H1 (cell line): ENCODE data around the gene MPRIP. TPM values are rescaled to one million over a fixed set of nuclear protein-coding genes. Genes with fewer than 3 reads are reported as not detected.

Experiments
- CTCF ChIA-PET: fragments of 300-600 bp; sonication (Branson Sonifier 250); formaldehyde crosslinking; loops from one replicate; lab custom pipeline; 2021; ENCODE audit not compliant: partially characterized antibody; lab: Charles Lee
- POLR2A ChIA-PET: fragments of 300-600 bp; sonication (Branson Sonifier 250); formaldehyde crosslinking; loops from one replicate; lab custom pipeline; 2021; ENCODE audit warnings: inconsistent platforms; ENCODE audit not compliant: partially characterized antibody; lab: Charles Lee
- DNase-seq, 2 experiments: peaks; one replicate each; pipeline versions ENCODE4 v3.0.0 to v3.0.0-alpha.2; 2010 to 2022; ENCODE audit warnings: low spot score in 2 of 2, low read depth in 1 of 2, mixed read lengths in 1 of 2
- FAIRE-seq: peaks from 2 replicates; lab custom pipeline; 2011; peaks lifted over from hg19 to GRCh38; lab: Jason Lieb, UNC
- H2AFZ ChIP-seq: 2 replicates; pipeline ENCODE4 v1.8.1; 2012; ENCODE audit warnings: low read length, inconsistent platforms
- H2AK5ac ChIP-seq: 2 replicates; pipeline ENCODE4 v1.6.1; 2013; ENCODE audit warnings: low read depth, low read length
- H2BK120ac ChIP-seq: replicated peaks from 2 replicates; pipeline ENCODE3; 2013; ENCODE audit warnings: low read depth, low read length, inconsistent platforms
- H2BK12ac ChIP-seq: 2 replicates; pipeline ENCODE4 v1.6.1; 2013; ENCODE audit warnings: low read depth, low read length
- H2BK15ac ChIP-seq: 2 replicates; pipeline ENCODE4 v1.6.1; 2013; ENCODE audit warnings: low read length
- H2BK20ac ChIP-seq: 2 replicates; pipeline ENCODE4 v1.6.1; 2013; ENCODE audit warnings: low read length
- H2BK5ac ChIP-seq: 2 replicates; pipeline ENCODE4 v1.6.1; 2013; ENCODE audit warnings: low read depth, low read length
- H3K14ac ChIP-seq: 2 replicates; pipeline ENCODE4 v1.6.1; 2013; ENCODE audit warnings: inconsistent platforms; ENCODE audit not compliant: insufficient read length
- H3K18ac ChIP-seq: 2 replicates; pipeline ENCODE4 v1.6.1; 2013; ENCODE audit warnings: low read length; ENCODE audit errors: extremely low read depth
- H3K23ac ChIP-seq: 2 replicates; pipeline ENCODE4 v1.6.1; 2013; ENCODE audit warnings: inconsistent platforms; ENCODE audit not compliant: insufficient read length
- H3K23me2 ChIP-seq: 2 replicates; pipeline ENCODE4 v1.6.1; 2013; ENCODE audit warnings: low read depth, low read length
- H3K27ac ChIP-seq: 2 replicates; pipeline ENCODE4 v1.6.1; 2011; ENCODE audit warnings: low read depth, low read length, inconsistent platforms
- H3K27me3 ChIP-seq, 4 experiments: replicated peaks in 1 of 4; 1 replicate in 1 of 4; 2 replicates in 3 of 4; pipeline versions ENCODE4 v1.6.1 to v1.8.1; 2011 to 2013; ENCODE audit warnings: low read length in 3 of 4, mild to moderate bottlenecking in 3 of 4, inconsistent platforms in 2 of 4, mixed read lengths in 2 of 4, moderate library complexity in 1 of 4; ENCODE audit not compliant: control insufficient read depth in 3 of 4, insufficient read depth in 3 of 4; ENCODE audit errors: extremely low read depth in 1 of 4
- H3K36me3 ChIP-seq, 4 experiments: 2 replicates each; pipeline versions ENCODE4 v1.6.1 to v1.8.1; 2011 to 2013; ENCODE audit warnings: mild to moderate bottlenecking in 4 of 4, low read length in 3 of 4, moderate library complexity in 2 of 4, control low read depth in 1 of 4, inconsistent platforms in 1 of 4; ENCODE audit not compliant: insufficient read depth in 4 of 4, control insufficient read depth in 2 of 4
- H3K4ac ChIP-seq: replicated peaks from 2 replicates; pipeline ENCODE3; 2013; ENCODE audit warnings: low read length, low read depth, mixed read lengths, inconsistent platforms; ENCODE audit not compliant: insufficient read length
- H3K4me1 ChIP-seq, 4 experiments: replicated peaks in 1 of 4; 1 replicate in 1 of 4; 2 replicates in 3 of 4; pipeline versions ENCODE4 v1.6.1 to v1.8.1; 2011 to 2013; ENCODE audit warnings: low read length in 3 of 4, inconsistent platforms in 2 of 4, mixed read lengths in 1 of 4; ENCODE audit not compliant: insufficient read depth in 4 of 4, control insufficient read depth in 3 of 4
- H3K4me2 ChIP-seq, 2 experiments: 2 replicates each; pipeline versions ENCODE4 v1.6.1 to v1.8.1; 2011 to 2013; ENCODE audit warnings: low read depth in 2 of 2, low read length in 2 of 2, control low read depth in 1 of 2, inconsistent platforms in 1 of 2, mild to moderate bottlenecking in 1 of 2; ENCODE audit not compliant: insufficient read depth in 1 of 2
- H3K4me3 ChIP-seq, 4 experiments: fragments of 200-600, 300-600 bp in 1 of 4; sonication (generic), shearing (Covaris generic), sonication (Bioruptor Twin) in 1 of 4; 2 replicates each; pipeline versions ENCODE4 v1.5.1 to v1.8.1; 2011 to 2016; ENCODE audit warnings: low read length in 4 of 4, low read depth in 3 of 4, control low read depth in 2 of 4, inconsistent platforms in 2 of 4, mild to moderate bottlenecking in 2 of 4, mixed read lengths in 1 of 4, moderate library complexity in 1 of 4; ENCODE audit not compliant: insufficient read depth in 2 of 4; ENCODE audit errors: extremely low read depth in 1 of 4
- H3K56ac ChIP-seq: replicated peaks from 2 replicates; pipeline ENCODE3; 2013; ENCODE audit warnings: low read depth, mild to moderate bottlenecking, mixed read lengths, low read length, inconsistent platforms; ENCODE audit not compliant: insufficient read length
- H3K79me1 ChIP-seq: 2 replicates; pipeline ENCODE4 v1.6.1; 2013; ENCODE audit warnings: low read depth, low read length, control low read depth
- H3K79me2 ChIP-seq, 2 experiments: 2 replicates each; pipeline versions ENCODE4 v1.6.1 to v1.8.1; 2012 to 2013; ENCODE audit warnings: low read length in 2 of 2, mild to moderate bottlenecking in 2 of 2, inconsistent platforms in 1 of 2; ENCODE audit not compliant: insufficient read depth in 2 of 2, control insufficient read depth in 1 of 2
- H3K9ac ChIP-seq, 4 experiments: replicated peaks in 1 of 4; 1 replicate in 1 of 4; 2 replicates in 3 of 4; pipeline versions ENCODE4 v1.6.1 to v1.8.1; 2011 to 2013; ENCODE audit warnings: low read depth in 3 of 4, low read length in 3 of 4, control low read depth in 2 of 4, mild to moderate bottlenecking in 2 of 4, moderate library complexity in 2 of 4, inconsistent platforms in 1 of 4; ENCODE audit errors: extremely low read depth in 1 of 4
- H3K9me3 ChIP-seq, 2 experiments: 2 replicates each; pipeline versions ENCODE4 v1.6.1 to v1.8.1; 2012 to 2013; ENCODE audit warnings: mild to moderate bottlenecking in 2 of 2, moderate library complexity in 2 of 2, control low read depth in 1 of 2, inconsistent platforms in 1 of 2, low read depth in 1 of 2, low read length in 1 of 2, mixed read lengths in 1 of 2; ENCODE audit not compliant: insufficient read depth in 2 of 2
- H4K20me1 ChIP-seq, 2 experiments: replicated peaks in 1 of 2; 2 replicates each; pipeline versions ENCODE3 to v1.8.1; 2011 to 2013; ENCODE audit warnings: inconsistent platforms in 2 of 2, low read length in 2 of 2, mild to moderate bottlenecking in 1 of 2; ENCODE audit not compliant: insufficient read depth in 2 of 2, control insufficient read depth in 1 of 2
- H4K5ac ChIP-seq: 2 replicates; pipeline ENCODE4 v1.6.1; 2013; ENCODE audit warnings: low read length, low read depth, mixed read lengths, inconsistent platforms; ENCODE audit not compliant: insufficient read length
- H4K8ac ChIP-seq: 2 replicates; pipeline ENCODE4 v1.8.0; 2013; ENCODE audit warnings: mild to moderate bottlenecking, moderate library complexity, low read length, inconsistent platforms; ENCODE audit not compliant: insufficient read depth; ENCODE audit errors: extremely low read depth
- H4K91ac ChIP-seq: replicated peaks from 2 replicates; pipeline ENCODE3; 2013; ENCODE audit warnings: low read length, mixed read lengths, inconsistent platforms; ENCODE audit not compliant: insufficient read length
- ASH2L ChIP-seq: fragments of 200-600, 300-600 bp; sonication (generic); IDR thresholded peaks from one replicate; pipeline ENCODE4 v1.7.1; 2017; ENCODE audit warnings: low read length
- BCL11A ChIP-seq, 2 experiments: IDR thresholded peaks; one replicate each; pipeline ENCODE4 v1.6.1; 2011; ENCODE audit warnings: low read depth in 2 of 2, low read length in 2 of 2, mild to moderate bottlenecking in 2 of 2
- BRCA1 ChIP-seq: IDR thresholded peaks from 2 replicates; pipeline ENCODE4 v1.6.1; 2012; ENCODE audit warnings: low read depth, low read length, improper control_type of control experiment
- CBX8 ChIP-seq: fragments of 300-800, 300-1000 bp; sonication (generic); IDR thresholded peaks from 2 replicates; pipeline ENCODE4 v1.7.1; 2016; ENCODE audit warnings: low read depth, low read length, borderline replicate concordance
- GABPA ChIP-seq: IDR thresholded peaks from 2 replicates; pipeline ENCODE4 v1.6.1; 2011; ENCODE audit warnings: mild to moderate bottlenecking, low read length, moderate library complexity, borderline replicate concordance; ENCODE audit not compliant: insufficient read depth
- JUN ChIP-seq: IDR thresholded peaks from 2 replicates; pipeline ENCODE4 v1.6.1; 2011; ENCODE audit warnings: low read depth, mild to moderate bottlenecking, improper control_type of control experiment, low read length
- KDM5A ChIP-seq: fragments of 200-600 bp; IDR thresholded peaks from 2 replicates; pipeline ENCODE4 v1.7.1; 2012; ENCODE audit warnings: mild to moderate bottlenecking, low read length, inconsistent platforms, mixed read lengths
- PHF8 ChIP-seq: fragments of 200-600 bp; sonication (generic); conservative IDR thresholded peaks from 2 replicates; pipeline ENCODE4 v1.7.1; 2012; ENCODE audit warnings: low read depth, mild to moderate bottlenecking, inconsistent platforms, low read length, moderate library complexity
- ZNF274 ChIP-seq: IDR thresholded peaks from 2 replicates; pipeline ENCODE4 v1.7.0; 2012; ENCODE audit warnings: low read length, borderline replicate concordance; ENCODE audit errors: extremely low read depth
- WGBS, 2 experiments: shearing (Covaris generic) in 1 of 2; methylation state at CpG; one replicate each; pipeline versions ENCODE4 v1.1.6 to v1.1.7; 2013 to 2015; ENCODE audit warnings: low lambda C conversion rate in 2 of 2, mixed read lengths in 2 of 2, inconsistent platforms in 1 of 2, low coverage in 1 of 2, missing lambda C conversion rate in 1 of 2; ENCODE audit not compliant: insufficient replicate concordance in 2 of 2, insufficient coverage in 1 of 2, insufficient read length in 1 of 2; ENCODE audit errors: extremely low coverage in 1 of 2, missing lambda C conversion rate in 1 of 2; 5-methylcytosine and 5-hydroxymethylcytosine counted together
- polyA plus RNA-seq, 7 experiments: library from polyadenylated mRNA; depleted of rRNA in 3 of 7; stranded (reverse) in 5 of 7; unstranded in 2 of 7; fragments of >200 nt in 5 of 7; fragments of 200-250 nt in 2 of 7; gene quantifications; 1 replicate in 5 of 7; 2 replicates in 1 of 7; 4 replicates in 1 of 7; pipeline versions ENCODE4 v1.2.1 to v1.2.3, GENCODE V29; 2011 to 2013; ENCODE audit warnings: missing spikeins in 2 of 7, mixed read lengths in 2 of 7
- total RNA-seq: library from RNA; stranded (reverse); fragmentation: NEBNext Ultra II Directional; extraction: Animal tissue kit (Norgen Biotek cat#: 25700); gene quantifications from 2 replicates; pipeline ENCODE4 v1.2.1, GENCODE V29; 2021

Gene MPRIP
- total and polyA plus RNA-seq, 2 of the 8 experiments (the other 6 are each of a cell fraction or from before 2014, with no cell fraction given), result 48.6 to 146 TPM

DNA sequence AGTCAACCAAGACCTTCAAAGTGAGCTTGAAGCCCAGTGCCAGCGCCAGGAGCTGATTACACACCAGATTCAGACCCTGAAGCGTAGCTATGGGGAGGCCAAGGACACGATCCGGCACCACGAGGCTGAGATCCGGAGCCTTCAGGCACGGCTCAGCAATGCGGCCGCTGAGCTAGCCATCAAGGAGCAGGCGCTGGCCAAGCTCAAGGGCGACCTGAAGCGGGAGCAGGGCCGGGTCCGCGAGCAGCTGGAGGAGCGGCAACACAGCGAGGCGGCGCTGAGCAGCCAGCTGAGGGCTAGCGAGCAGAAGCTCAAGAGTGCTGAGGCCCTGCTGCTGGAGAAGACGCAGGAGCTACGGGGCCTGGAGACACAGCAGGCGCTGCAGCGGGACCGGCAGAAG lies 121.9 kb downstream of the MPRIP start:
- Histone ChIP-seq H3K4me2 (no peak overlapping the region), H3K4me1 (no peaks in the 10 kb centered on the region), H2BK12ac (no peak overlapping the region), H4K5ac (no peak overlapping the region), H3K79me1 (no peaks in the 10 kb centered on the region), H3K27ac (no peak overlapping the region), H3K36me3 (peaks cover 6 to 15% (median 9%) of the 10 kb centered on the region in 4 experiments; a peak in 6 of 8 replicates), H2BK120ac (no peak overlapping the region), H2BK20ac (no peak overlapping the region), H2BK15ac (no peak overlapping the region), H4K20me1 (peaks cover 2 to 12% of the 10 kb centered on the region in 2 experiments), H4K91ac (no peak overlapping the region), H2AFZ (no peak overlapping the region), H3K18ac (no peak overlapping the region), H3K14ac (no peak overlapping the region), H2AK5ac (no peak overlapping the region), H3K23ac (no peak overlapping the region), H2BK5ac (no peak overlapping the region), H3K23me2 (no peaks in the 10 kb centered on the region), H3K9me3 (no peaks in the 10 kb centered on the region), H3K79me2 (no peaks in the 10 kb centered on the region), H3K9ac (no peak overlapping the region), H3K4ac (no peak overlapping the region), H4K8ac (no peak overlapping the region), H3K56ac (no peak overlapping the region), H3K4me3 (no peak overlapping the region), H3K27me3 (no peaks in the 10 kb centered on the region; a peak in 1 of 7 replicates)
- ChIA-PET POLR2A (interaction anchor here (1.0 kb wide), 1 partner anchor 79 kb away, joined by 3 read pairs; no protein-coding TSS in a partner anchor), CTCF (interaction anchor here (0.6 to 6.2 kb wide), 13 partner anchors 8 to 174 kb away, joined by 3 to 44 read pairs (median 4); no protein-coding TSS in a partner anchor)
- FAIRE-seq (no peak), DNase-seq (no peak)
- 93% methylated on average over 22 of the region's 25 CpGs; no CpG with 5 or more reads in 1 of the 2 experiments for WGBS, 2 experiments
- TF ChIP-seq GABPA, result no peak
- no peak for TF ChIP-seq JUN
- no peak for TF ChIP-seq KDM5A
- no peak for TF ChIP-seq PHF8
- TF ChIP-seq BRCA1, result no peak
- no peak for TF ChIP-seq CBX8
- TF ChIP-seq BCL11A (IDR thresholded peaks at IDR 0.05; ENCODE audit: low read depth in 2 of 2, low read length in 2 of 2), result no peak
- TF ChIP-seq ZNF274, result no peak
- no peak for TF ChIP-seq ASH2L
